ENCODE data around the gene HNF4A. TPM values are rescaled to one million over a fixed set of nuclear protein-coding genes. Genes with fewer than 3 reads are reported as not detected.

The HNF4A gene
- polyA plus RNA-seq, 3 donors from 2014 or later = not detected

DNA sequence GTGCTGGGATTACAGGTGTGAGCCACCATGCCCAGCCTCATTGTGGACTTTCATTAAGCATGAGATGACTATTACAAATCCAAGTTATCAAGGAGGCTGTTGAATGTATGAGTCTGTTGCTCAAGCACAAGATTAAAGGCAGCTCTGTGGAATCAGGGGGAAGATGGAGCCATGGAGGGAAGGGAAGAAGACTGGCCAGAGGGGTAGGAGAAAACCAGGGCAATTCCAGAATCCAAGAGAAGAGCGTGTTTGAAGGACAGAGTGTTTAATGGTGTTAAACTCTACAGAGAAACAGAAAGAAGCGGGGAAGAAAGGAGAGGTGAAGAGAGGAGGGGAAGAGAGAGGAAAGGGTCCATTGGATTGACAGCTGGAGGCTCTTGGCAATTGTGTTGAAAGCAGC, 70.4 kb downstream of the HNF4A start:
- DNase-seq = no peak
- H3K36me3 Mint-ChIP-seq = no peaks in the 10 kb centered on the region
- no peak overlapping the region for H3K4me3 Mint-ChIP-seq
- H3K9me3 Mint-ChIP-seq = no peaks in the 10 kb centered on the region
- peaks cover 0 to 3% (median 0%) of the 10 kb centered on the region in 3 donors for H3K27me3 Mint-ChIP-seq (ENCODE audit: low read depth in 3 of 3)
- no peak overlapping the region for H3K27ac Mint-ChIP-seq
- no peaks in the 10 kb centered on the region for H3K4me1 Mint-ChIP-seq

DNA sequence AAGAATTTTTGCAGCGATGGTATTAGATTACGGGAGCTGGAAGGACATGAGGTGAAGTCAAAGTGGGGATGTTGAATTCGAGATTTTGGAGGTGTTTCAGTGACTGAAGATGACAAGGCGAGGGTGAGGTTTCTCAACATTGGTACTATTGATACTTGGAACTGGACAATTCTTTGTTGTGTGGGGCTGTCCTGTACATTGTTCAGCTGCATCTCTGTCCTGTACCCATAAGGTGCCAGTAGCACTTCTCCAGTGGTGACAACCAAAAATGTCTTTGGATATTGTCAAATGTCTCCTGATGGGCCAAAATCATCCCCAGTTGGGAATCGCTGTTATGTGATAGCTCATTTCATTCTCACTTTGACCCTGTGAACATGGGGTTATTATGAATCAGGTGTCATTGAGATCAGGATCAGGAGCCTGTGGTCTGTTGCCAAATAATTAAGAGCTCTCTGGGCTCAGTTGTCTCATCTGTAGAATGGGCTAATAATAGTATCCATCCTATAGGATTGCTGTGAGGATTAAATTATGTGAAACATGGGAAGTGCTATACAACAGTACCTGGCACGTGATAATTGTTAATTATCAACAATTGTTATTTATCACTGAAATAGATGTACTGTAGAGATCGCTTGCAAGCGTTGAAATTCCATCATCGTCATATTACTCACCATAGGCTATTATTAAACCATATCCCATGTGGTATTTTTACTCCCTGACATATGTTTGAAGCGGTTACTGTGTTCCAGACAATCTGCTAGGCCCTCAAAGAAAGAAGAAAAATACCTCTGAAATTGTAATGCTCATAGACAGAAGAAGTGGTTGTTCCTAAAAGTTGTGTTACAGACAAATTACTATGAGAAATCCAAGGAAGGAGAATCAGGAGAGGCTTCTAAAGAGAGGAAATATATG, 71.6 kb downstream of the HNF4A start:
- no peaks in the 10 kb centered on the region for H3K4me1 Mint-ChIP-seq
- no peak for DNase-seq
- H3K4me3 Mint-ChIP-seq = no peak overlapping the region
- no peaks in the 10 kb centered on the region for H3K9me3 Mint-ChIP-seq
- H3K36me3 Mint-ChIP-seq = no peaks in the 10 kb centered on the region
- no peak overlapping the region for H3K27ac Mint-ChIP-seq
- H3K27me3 Mint-ChIP-seq (ENCODE audit: low read depth in 3 of 3) = peaks cover 0 to 3% (median 3%) of the 10 kb centered on the region in 3 donors

DNA sequence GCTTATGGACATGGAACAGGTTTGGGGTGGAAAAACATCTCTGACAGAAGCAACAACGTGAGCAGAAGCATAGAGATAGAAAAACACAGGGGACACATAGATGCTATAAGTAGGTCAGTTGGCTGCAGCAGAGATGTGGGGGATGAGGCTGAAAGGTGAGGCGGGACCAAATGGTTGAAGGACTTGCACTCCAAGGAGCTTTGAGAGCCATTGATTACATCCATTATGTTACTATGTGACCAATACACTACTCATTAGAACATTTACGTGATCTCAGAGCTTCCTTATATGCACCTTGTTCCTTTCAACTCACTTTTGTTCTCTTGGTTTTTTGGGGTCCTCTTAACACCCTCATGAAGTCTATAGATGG, 72.3 kb downstream of the HNF4A start:
- Mint-ChIP-seq H3K4me3 (no peak overlapping the region), H3K4me1 (no peaks in the 10 kb centered on the region), H3K27ac (no peak overlapping the region), H3K9me3 (no peaks in the 10 kb centered on the region), H3K27me3 (ENCODE audit: low read depth in 3 of 3) (peaks cover 0 to 3% (median 3%) of the 10 kb centered on the region in 3 donors), H3K36me3 (no peaks in the 10 kb centered on the region)
- no peak for DNase-seq

DNA sequence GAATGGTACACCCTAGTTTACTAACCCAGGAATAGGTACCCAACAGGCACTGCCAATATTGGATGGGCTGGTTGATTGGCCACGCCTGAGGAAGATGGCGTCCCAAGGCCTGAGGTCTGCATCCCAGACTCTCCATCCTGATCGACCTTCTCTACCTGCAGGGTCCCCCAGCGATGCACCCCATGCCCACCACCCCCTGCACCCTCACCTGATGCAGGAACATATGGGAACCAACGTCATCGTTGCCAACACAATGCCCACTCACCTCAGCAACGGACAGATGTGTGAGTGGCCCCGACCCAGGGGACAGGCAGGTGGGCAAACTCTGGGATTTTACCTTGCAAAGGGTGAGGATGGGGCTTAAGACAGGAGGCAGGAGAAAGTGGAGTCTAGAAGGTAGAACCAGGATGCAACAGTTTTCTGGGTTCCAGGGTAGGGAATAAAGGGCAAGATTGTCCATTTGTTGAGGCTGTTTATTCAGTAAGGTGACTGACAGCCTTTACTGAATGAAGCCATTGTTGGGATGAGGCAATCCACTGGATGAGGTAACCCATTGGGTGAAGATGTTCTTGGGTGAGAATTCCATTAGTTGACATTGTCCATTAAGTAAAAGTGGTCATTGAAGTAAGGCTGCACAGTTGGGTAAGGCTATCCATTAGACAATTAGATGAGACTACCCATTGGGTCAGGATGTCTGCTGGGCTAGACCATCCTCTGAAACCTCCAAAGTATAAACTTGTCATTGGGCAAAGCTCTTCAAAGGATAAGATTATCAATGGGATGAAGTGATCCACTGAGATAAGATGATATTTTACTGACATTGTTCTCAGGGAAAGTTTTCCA, 72.9 kb downstream of the HNF4A start:
- Mint-ChIP-seq H3K4me1 (no peaks in the 10 kb centered on the region), H3K9me3 (no peaks in the 10 kb centered on the region), H3K4me3 (no peak overlapping the region), H3K36me3 (no peaks in the 10 kb centered on the region), H3K27ac (no peak overlapping the region), H3K27me3 (ENCODE audit: low read depth in 3 of 3) (peaks cover 0 to 3% (median 3%) of the 10 kb centered on the region in 3 donors)
- no peak for DNase-seq

DNA sequence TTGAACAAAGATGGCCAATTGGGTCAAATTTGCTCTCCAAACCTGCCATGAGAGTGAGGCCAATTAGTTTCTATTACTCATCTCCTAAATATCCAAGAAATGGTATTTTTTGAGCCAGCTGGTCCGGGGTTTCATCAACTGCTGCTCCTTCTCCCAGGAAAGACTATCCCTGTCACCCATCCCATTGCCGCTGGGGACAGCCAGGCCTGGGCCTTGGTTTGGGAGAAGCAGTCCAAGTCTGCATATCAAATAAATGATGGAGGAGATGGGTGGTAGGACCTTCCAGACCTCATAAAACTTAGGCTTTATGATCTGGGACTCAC, 73.5 kb downstream of the HNF4A start:
- Mint-ChIP-seq H3K4me1 (no peaks in the 10 kb centered on the region), H3K36me3 (no peaks in the 10 kb centered on the region), H3K4me3 (no peak overlapping the region), H3K27ac (no peak overlapping the region), H3K27me3 (ENCODE audit: low read depth in 3 of 3) (peaks cover 0 to 3% (median 3%) of the 10 kb centered on the region in 3 donors), H3K9me3 (no peaks in the 10 kb centered on the region)
- DNase-seq = no peak

DNA sequence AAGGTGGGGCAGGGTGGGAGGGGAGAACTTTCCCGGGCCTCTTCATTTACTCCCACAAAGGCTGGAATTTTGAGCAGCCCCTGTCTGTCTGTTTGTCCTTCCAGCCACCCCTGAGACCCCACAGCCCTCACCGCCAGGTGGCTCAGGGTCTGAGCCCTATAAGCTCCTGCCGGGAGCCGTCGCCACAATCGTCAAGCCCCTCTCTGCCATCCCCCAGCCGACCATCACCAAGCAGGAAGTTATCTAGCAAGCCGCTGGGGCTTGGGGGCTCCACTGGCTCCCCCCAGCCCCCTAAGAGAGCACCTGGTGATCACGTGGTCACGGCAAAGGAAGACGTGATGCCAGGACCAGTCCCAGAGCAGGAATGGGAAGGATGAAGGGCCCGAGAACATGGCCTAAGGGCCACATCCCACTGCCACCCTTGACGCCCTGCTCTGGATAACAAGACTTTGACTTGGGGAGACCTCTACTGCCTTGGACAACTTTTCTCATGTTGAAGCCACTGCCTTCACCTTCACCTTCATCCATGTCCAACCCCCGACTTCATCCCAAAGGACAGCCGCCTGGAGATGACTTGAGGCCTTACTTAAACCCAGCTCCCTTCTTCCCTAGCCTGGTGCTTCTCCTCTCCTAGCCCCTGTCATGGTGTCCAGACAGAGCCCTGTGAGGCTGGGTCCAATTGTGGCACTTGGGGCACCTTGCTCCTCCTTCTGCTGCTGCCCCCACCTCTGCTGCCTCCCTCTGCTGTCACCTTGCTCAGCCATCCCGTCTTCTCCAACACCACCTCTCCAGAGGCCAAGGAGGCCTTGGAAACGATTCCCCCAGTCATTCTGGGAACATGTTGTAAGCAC, 74.1 kb downstream of the HNF4A start:
- Mint-ChIP-seq H3K4me1 (no peaks in the 10 kb centered on the region), H3K9me3 (no peaks in the 10 kb centered on the region), H3K27ac (no peak overlapping the region), H3K4me3 (no peak overlapping the region), H3K36me3 (no peaks in the 10 kb centered on the region), H3K27me3 (ENCODE audit: low read depth in 3 of 3) (peaks cover 0 to 5% (median 3%) of the 10 kb centered on the region in 3 donors)
- no peak for DNase-seq

DNA sequence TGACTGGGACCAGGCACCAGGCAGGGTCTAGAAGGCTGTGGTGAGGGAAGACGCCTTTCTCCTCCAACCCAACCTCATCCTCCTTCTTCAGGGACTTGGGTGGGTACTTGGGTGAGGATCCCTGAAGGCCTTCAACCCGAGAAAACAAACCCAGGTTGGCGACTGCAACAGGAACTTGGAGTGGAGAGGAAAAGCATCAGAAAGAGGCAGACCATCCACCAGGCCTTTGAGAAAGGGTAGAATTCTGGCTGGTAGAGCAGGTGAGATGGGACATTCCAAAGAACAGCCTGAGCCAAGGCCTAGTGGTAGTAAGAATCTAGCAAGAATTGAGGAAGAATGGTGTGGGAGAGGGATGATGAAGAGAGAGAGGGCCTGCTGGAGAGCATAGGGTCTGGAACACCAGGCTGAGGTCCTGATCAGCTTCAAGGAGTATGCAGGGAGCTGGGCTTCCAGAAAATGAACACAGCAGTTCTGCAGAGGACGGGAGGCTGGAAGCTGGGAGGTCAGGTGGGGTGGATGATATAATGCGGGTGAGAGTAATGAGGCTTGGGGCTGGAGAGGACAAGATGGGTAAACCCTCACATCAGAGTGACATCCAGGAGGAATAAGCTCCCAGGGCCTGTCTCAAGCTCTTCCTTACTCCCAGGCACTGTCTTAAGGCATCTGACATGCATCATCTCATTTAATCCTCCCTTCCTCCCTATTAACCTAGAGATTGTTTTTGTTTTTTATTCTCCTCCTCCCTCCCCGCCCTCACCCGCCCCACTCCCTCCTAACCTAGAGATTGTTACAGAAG, 75.0 kb downstream of the HNF4A start:
- no peak for DNase-seq
- no peaks in the 10 kb centered on the region for H3K9me3 Mint-ChIP-seq
- H3K4me1 Mint-ChIP-seq = no peaks in the 10 kb centered on the region
- no peaks in the 10 kb centered on the region for H3K36me3 Mint-ChIP-seq
- H3K27me3 Mint-ChIP-seq (ENCODE audit: low read depth in 3 of 3) = peaks cover 0 to 5% (median 3%) of the 10 kb centered on the region in 3 donors
- no peak overlapping the region for H3K4me3 Mint-ChIP-seq
- H3K27ac Mint-ChIP-seq = no peak overlapping the region

DNA sequence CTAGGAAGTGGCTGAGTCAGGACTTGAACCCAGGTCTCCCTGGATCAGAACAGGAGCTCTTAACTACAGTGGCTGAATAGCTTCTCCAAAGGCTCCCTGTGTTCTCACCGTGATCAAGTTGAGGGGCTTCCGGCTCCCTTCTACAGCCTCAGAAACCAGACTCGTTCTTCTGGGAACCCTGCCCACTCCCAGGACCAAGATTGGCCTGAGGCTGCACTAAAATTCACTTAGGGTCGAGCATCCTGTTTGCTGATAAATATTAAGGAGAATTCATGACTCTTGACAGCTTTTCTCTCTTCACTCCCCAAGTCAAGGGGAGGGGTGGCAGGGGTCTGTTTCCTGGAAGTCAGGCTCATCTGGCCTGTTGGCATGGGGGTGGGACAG, 75.6 kb downstream of the HNF4A start:
- no peak for DNase-seq
- Mint-ChIP-seq H3K4me3 (no peak overlapping the region), H3K9me3 (no peaks in the 10 kb centered on the region), H3K27me3 (ENCODE audit: low read depth in 3 of 3) (peaks cover 0 to 5% (median 3%) of the 10 kb centered on the region in 3 donors), H3K36me3 (no peaks in the 10 kb centered on the region), H3K27ac (no peak overlapping the region), H3K4me1 (no peaks in the 10 kb centered on the region)

DNA sequence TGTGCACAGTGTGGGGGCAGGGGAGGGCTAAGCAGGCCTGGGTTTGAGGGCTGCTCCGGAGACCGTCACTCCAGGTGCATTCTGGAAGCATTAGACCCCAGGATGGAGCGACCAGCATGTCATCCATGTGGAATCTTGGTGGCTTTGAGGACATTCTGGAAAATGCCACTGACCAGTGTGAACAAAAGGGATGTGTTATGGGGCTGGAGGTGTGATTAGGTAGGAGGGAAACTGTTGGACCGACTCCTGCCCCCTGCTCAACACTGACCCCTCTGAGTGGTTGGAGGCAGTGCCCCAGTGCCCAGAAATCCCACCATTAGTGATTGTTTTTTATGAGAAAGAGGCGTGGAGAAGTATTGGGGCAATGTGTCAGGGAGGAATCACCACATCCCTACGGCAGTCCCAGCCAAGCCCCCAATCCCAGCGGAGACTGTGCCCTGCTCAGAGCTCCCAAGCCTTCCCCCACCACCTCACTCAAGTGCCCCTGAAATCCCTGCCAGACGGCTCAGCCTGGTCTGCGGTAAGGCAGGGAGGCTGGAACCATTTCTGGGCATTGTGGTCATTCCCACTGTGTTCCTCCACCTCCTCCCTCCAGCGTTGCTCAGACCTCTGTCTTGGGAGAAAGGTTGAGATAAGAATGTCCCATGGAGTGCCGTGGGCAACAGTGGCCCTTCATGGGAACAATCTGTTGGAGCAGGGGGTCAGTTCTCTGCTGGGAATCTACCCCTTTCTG, 76.2 kb downstream of the HNF4A start:
- H3K27me3 Mint-ChIP-seq (ENCODE audit: low read depth in 3 of 3) = peaks cover 0 to 9% (median 3%) of the 10 kb centered on the region in 3 donors
- no peaks in the 10 kb centered on the region for H3K36me3 Mint-ChIP-seq
- H3K27ac Mint-ChIP-seq = no peak overlapping the region
- H3K9me3 Mint-ChIP-seq = no peaks in the 10 kb centered on the region
- no peak overlapping the region for H3K4me3 Mint-ChIP-seq
- H3K4me1 Mint-ChIP-seq = no peaks in the 10 kb centered on the region
- no peak for DNase-seq

DNA sequence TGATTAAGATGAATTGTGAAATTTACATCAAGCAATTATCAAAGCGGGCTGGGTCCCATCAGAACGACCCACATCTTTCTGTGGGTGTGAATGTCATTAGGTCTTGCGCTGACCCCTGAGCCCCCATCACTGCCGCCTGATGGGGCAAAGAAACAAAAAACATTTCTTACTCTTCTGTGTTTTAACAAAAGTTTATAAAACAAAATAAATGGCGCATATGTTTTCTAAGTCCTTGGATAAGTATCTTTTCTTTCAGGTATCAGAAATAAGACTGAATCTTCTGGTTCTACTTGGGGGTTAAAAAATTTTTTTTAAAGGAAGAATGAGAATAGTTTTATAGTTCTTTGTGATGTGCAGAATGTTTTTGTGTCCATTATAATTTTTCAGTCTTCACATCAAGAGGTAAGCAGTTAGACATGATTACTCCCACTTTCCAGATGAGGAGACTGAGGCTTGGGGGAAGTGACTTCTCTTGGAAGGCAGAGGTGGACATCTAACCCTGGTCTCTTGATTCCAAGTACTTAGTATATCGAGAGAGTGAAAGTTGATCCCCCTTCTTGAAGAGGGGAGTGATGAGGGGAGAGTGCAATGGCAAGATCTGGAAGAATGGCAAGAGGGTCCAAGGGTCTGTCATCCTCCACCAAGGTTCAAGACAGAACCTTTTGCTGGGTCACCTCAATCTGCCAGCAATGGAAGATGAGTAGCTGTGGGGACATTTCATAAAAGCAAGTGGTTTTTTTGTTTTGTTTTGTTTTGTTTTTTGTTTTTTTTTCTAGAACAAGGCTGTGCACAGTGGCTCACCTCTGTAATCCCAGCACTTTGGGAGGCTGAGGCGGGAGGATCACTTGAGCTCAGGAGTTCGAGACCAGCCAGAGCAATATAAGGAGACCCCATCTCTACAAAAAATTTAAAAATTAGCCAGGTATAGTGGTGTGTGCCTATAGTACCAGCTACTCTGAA, 77.4 kb downstream of the HNF4A start:
- H3K4me1 Mint-ChIP-seq = no peaks in the 10 kb centered on the region
- H3K9me3 Mint-ChIP-seq = no peaks in the 10 kb centered on the region
- no peak for DNase-seq
- H3K4me3 Mint-ChIP-seq = no peak overlapping the region
- H3K27ac Mint-ChIP-seq = no peak overlapping the region
- H3K27me3 Mint-ChIP-seq (ENCODE audit: low read depth in 3 of 3) = peaks cover 0 to 8% (median 3%) of the 10 kb centered on the region in 3 donors
- H3K36me3 Mint-ChIP-seq = no peaks in the 10 kb centered on the region

DNA sequence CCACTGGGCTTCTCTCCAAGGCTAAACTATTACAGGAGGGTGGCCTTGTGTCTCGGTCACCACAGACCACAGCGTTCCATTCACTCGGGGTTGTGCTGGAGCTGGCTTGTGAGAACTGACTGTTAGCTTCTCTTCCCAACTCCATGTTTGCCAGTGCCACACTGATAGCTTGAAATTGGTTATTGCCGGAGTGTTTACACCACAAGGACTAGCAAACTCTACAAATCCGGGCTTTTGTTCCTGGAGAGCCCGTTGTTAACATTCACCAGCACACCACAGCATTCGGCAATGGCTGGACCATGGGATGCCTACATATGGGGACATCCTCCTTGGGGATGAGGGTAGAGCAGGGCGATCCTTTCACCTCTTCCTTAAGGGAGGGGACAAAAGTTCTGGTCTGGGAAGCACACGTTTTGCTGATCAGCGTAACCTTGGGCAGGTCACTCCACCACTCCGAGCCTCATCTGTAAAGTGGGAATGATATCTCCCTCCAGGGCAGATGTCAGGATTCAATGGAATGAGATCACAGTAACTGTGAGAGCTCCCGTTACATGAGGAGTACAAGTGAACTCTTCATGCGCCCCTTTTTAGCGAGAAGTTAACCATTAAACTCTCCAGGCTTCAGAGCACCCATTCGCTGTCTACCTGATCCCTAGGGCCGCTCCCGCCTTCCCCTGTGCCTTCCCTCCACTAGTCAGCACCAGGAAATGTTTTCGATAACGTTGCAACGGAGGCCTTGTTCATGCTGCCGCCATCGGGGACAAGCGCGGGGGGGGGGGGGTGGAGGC, 78.4 kb downstream of the HNF4A start:
- peaks cover 0 to 6% (median 3%) of the 10 kb centered on the region in 3 donors for H3K27me3 Mint-ChIP-seq (ENCODE audit: low read depth in 3 of 3)
- no peak overlapping the region for H3K27ac Mint-ChIP-seq
- H3K4me3 Mint-ChIP-seq = no peak overlapping the region
- H3K36me3 Mint-ChIP-seq = no peaks in the 10 kb centered on the region
- no peaks in the 10 kb centered on the region for H3K4me1 Mint-ChIP-seq
- H3K9me3 Mint-ChIP-seq = no peaks in the 10 kb centered on the region
- DNase-seq = no peak
